Measurements from ENCODE around the gene TRPM8.
"Not testable (repeated sequence)": the region's sequence is repeated elsewhere in the genome, so short reads cannot be mapped to it uniquely, and the experiment has no call there.

Gene TRPM8

DNA sequence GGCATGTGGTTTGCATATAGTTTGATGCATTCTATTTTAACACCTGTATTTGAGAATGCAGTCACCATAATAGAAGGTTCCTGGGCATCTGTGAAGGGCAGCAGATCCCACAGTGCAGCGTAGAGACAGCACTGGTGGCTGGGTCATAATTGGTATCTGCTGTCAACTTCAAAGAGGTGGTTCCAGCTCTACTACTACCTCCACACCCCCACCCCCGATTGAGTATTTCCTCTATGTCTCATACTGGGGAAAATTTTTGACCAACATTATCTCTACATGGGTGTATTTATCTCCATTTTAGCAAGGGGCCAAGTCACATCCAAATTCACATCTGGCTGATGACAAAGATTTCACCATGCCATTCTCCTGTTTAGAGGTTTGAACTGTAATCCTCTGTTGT lies 43.0 kb downstream of the TRPM8 start:
- H3K9me3 ChIP-seq (ENCODE audit: control insufficient read depth, insufficient read depth, low read length): no peaks in the 10 kb centered on the region
- no peak overlapping the region for H3K9ac ChIP-seq (ENCODE audit: low read depth, low read length)
- H3K4me1 ChIP-seq (ENCODE audit: control insufficient read depth, insufficient read depth, low read length): no peaks in the 10 kb centered on the region
- H3K36me3 ChIP-seq (ENCODE audit: control insufficient read depth, insufficient read depth, low read length): no peaks in the 10 kb centered on the region
- no peaks in the 10 kb centered on the region for H3K27me3 ChIP-seq (ENCODE audit: control insufficient read depth, insufficient read depth, low read length)
- H3K4me3 ChIP-seq (ENCODE audit: low read depth, low read length): no peak overlapping the region
- H3K27ac ChIP-seq (ENCODE audit: low read depth, low read length): no peak overlapping the region

DNA sequence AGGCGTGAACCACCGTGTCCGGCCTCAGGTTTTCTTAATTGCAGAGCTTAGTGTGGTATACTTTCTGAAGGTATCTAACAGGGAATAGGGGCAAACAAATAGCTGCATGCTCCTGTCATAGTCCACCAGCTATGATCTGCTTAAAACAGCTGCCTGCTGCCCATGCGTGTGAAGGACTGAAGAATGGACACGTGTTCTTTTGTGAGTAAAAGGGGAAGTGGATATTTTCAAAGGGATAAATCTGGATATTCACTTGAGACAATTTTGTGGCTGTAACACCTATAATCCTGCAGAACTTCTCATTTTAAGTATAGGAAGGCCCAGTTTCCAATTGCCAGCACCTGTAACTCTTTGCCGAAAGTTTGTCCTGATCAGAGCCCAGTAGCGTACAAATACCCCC lies 44.7 kb downstream of the TRPM8 start:
- H3K9me3 ChIP-seq (ENCODE audit: control insufficient read depth, insufficient read depth, low read length): no peaks in the 10 kb centered on the region
- H3K4me1 ChIP-seq (ENCODE audit: control insufficient read depth, insufficient read depth, low read length): no peaks in the 10 kb centered on the region
- H3K27me3 ChIP-seq (ENCODE audit: control insufficient read depth, insufficient read depth, low read length): no peaks in the 10 kb centered on the region
- no peak overlapping the region for H3K4me3 ChIP-seq (ENCODE audit: low read depth, low read length)
- no peak overlapping the region for H3K27ac ChIP-seq (ENCODE audit: low read depth, low read length)
- H3K36me3 ChIP-seq (ENCODE audit: control insufficient read depth, insufficient read depth, low read length): no peaks in the 10 kb centered on the region
- H3K9ac ChIP-seq (ENCODE audit: low read depth, low read length): no peak overlapping the region

- Histone ChIP-seq H3K27ac (ENCODE audit: low read depth, low read length) (no peak overlapping the region), H3K4me3 (ENCODE audit: low read depth, low read length) (no peak overlapping the region), H3K9me3 (ENCODE audit: control insufficient read depth, insufficient read depth, low read length) (no peaks in the 10 kb centered on the region), H3K9ac (ENCODE audit: low read depth, low read length) (no peak overlapping the region), H3K36me3 (ENCODE audit: control insufficient read depth, insufficient read depth, low read length) (no peaks in the 10 kb centered on the region), H3K27me3 (ENCODE audit: control insufficient read depth, insufficient read depth, low read length) (no peaks in the 10 kb centered on the region), H3K4me1 (ENCODE audit: control insufficient read depth, insufficient read depth, low read length) (no peaks in the 10 kb centered on the region)
Measured at GRCh38 chr2:233964581-233964980, 47.4 kb downstream of the TRPM8 start.

DNA sequence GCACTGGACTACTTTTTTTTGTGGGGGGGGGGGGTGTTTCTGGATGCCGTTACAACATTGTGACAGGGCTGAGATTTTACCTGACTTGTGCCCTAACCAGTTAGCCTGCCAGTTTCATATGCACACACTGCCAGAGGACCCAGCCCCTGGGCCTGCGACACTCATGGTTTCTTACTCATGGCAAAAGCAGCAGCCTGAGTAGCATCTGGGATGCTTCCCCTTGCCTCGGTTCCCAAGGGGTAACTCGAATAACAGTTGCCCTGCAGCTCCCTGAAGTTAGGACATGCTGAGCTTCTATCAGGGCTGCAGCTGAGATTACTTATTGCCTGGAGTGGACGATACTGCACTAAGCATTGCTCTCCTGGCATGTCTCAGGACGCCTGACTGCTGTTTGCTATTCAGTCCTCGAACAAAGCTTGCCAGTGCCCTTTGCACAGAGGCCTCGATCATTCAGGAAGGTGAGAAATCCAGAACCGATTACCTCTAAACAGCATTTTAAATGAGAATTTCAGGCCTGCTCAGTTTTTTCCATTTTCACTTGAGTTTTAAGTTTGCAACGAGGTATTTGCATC lies 47.9 kb downstream of the TRPM8 start:
- H3K4me3 ChIP-seq (ENCODE audit: low read depth, low read length): no peak overlapping the region
- no peaks in the 10 kb centered on the region for H3K9me3 ChIP-seq (ENCODE audit: control insufficient read depth, insufficient read depth, low read length)
- H3K27me3 ChIP-seq (ENCODE audit: control insufficient read depth, insufficient read depth, low read length): no peaks in the 10 kb centered on the region
- H3K27ac ChIP-seq (ENCODE audit: low read depth, low read length): no peak overlapping the region
- no peaks in the 10 kb centered on the region for H3K36me3 ChIP-seq (ENCODE audit: control insufficient read depth, insufficient read depth, low read length)
- H3K4me1 ChIP-seq (ENCODE audit: control insufficient read depth, insufficient read depth, low read length): no peaks in the 10 kb centered on the region
- no peak overlapping the region for H3K9ac ChIP-seq (ENCODE audit: low read depth, low read length)

DNA sequence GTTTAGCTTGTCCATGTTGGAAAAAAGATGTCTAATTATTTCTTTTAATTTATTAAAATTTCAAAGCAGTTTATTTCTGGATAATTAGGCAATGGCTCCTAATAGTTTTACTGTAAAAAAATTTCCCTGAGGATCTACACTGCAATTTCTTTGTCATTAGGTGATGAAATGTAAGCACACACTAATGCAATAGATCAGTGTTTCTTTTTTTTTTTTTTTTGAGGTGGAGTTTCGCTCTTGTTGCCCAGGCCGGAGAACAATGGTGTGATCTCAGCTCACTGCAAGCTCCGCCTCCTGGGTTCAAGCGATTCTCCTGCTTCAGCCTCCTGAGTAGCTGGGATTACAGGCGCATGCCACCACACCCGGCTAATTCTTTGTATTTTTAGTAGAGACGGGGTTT lies 48.5 kb downstream of the TRPM8 start:
- H3K4me1 ChIP-seq (ENCODE audit: control insufficient read depth, insufficient read depth, low read length); H3K4me3 ChIP-seq (ENCODE audit: low read depth, low read length); H3K9ac ChIP-seq (ENCODE audit: low read depth, low read length); H3K27me3 ChIP-seq (ENCODE audit: control insufficient read depth, insufficient read depth, low read length); H3K9me3 ChIP-seq (ENCODE audit: control insufficient read depth, insufficient read depth, low read length); H3K36me3 ChIP-seq (ENCODE audit: control insufficient read depth, insufficient read depth, low read length); H3K27ac ChIP-seq (ENCODE audit: low read depth, low read length): not testable (repeated sequence)

- Histone ChIP-seq H3K27me3 (ENCODE audit: control insufficient read depth, insufficient read depth, low read length) (no peaks in the 10 kb centered on the region), H3K4me3 (ENCODE audit: low read depth, low read length) (no peak overlapping the region), H3K36me3 (ENCODE audit: control insufficient read depth, insufficient read depth, low read length) (no peaks in the 10 kb centered on the region), H3K9ac (ENCODE audit: low read depth, low read length) (no peak overlapping the region), H3K4me1 (ENCODE audit: control insufficient read depth, insufficient read depth, low read length) (no peaks in the 10 kb centered on the region), H3K27ac (ENCODE audit: low read depth, low read length) (no peak overlapping the region), H3K9me3 (ENCODE audit: control insufficient read depth, insufficient read depth, low read length) (no peaks in the 10 kb centered on the region)
Measured at GRCh38 chr2:233966388-233966787, 49.2 kb downstream of the TRPM8 start.

DNA sequence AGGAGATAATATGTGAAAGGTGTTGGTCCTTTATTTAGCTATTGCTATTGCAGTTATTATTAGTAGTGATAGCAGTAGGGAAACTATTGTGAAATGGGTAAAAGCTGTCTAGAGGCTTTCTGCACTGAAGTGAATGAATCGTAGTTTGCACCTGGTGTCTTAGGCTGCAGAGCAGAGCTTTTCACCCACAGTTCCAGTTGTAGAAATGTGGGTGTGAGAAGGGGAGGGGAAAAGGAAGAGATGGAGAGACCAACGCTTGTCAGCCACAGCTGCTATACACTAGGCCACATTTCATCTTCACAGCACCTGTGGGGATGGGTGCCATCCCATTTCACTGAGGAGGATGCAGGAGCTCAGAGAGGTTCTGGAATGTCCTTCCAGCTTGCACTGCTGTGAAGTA lies 50.0 kb downstream of the TRPM8 start:
- Histone ChIP-seq H3K27ac (ENCODE audit: low read depth, low read length) (no peak overlapping the region), H3K4me1 (ENCODE audit: control insufficient read depth, insufficient read depth, low read length) (no peaks in the 10 kb centered on the region), H3K9me3 (ENCODE audit: control insufficient read depth, insufficient read depth, low read length) (no peaks in the 10 kb centered on the region), H3K9ac (ENCODE audit: low read depth, low read length) (no peak overlapping the region), H3K27me3 (ENCODE audit: control insufficient read depth, insufficient read depth, low read length) (no peaks in the 10 kb centered on the region), H3K36me3 (ENCODE audit: control insufficient read depth, insufficient read depth, low read length) (no peaks in the 10 kb centered on the region), H3K4me3 (ENCODE audit: low read depth, low read length) (no peak overlapping the region)

DNA sequence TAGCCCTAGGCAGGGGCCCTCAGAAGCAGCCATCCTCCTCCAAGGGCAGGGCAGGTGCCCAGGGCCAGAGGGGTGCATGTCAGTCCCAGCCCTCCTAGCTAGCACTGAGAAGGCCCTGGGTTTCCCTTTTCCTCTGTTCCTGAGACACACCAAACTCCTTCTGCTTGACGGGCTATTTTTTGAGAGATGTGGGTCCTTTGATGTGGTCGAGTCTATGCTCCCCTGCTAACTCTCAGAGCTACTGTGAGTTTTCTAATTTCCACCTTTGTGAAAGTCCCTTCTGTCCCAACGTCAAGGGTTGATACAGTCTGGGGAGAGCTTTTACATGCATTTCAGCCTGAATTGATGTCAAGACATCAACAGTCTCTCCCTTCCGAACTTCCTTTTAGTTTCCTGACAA lies 51.4 kb downstream of the TRPM8 start:
- Histone ChIP-seq H3K27me3 (ENCODE audit: control insufficient read depth, insufficient read depth, low read length) (no peaks in the 10 kb centered on the region), H3K36me3 (ENCODE audit: control insufficient read depth, insufficient read depth, low read length) (no peaks in the 10 kb centered on the region), H3K27ac (ENCODE audit: low read depth, low read length) (no peak overlapping the region), H3K9ac (ENCODE audit: low read depth, low read length) (no peak overlapping the region), H3K4me3 (ENCODE audit: low read depth, low read length) (no peak overlapping the region), H3K9me3 (ENCODE audit: control insufficient read depth, insufficient read depth, low read length) (no peaks in the 10 kb centered on the region), H3K4me1 (ENCODE audit: control insufficient read depth, insufficient read depth, low read length) (no peaks in the 10 kb centered on the region)

- not testable (repeated sequence) for H3K9me3 ChIP-seq (ENCODE audit: control insufficient read depth, insufficient read depth, low read length); H3K9ac ChIP-seq (ENCODE audit: low read depth, low read length); H3K27me3 ChIP-seq (ENCODE audit: control insufficient read depth, insufficient read depth, low read length); H3K36me3 ChIP-seq (ENCODE audit: control insufficient read depth, insufficient read depth, low read length); H3K27ac ChIP-seq (ENCODE audit: low read depth, low read length); H3K4me3 ChIP-seq (ENCODE audit: low read depth, low read length); H3K4me1 ChIP-seq (ENCODE audit: control insufficient read depth, insufficient read depth, low read length)
Measured at GRCh38 chr2:233972460-233972859, 55.3 kb downstream of the TRPM8 start.

DNA sequence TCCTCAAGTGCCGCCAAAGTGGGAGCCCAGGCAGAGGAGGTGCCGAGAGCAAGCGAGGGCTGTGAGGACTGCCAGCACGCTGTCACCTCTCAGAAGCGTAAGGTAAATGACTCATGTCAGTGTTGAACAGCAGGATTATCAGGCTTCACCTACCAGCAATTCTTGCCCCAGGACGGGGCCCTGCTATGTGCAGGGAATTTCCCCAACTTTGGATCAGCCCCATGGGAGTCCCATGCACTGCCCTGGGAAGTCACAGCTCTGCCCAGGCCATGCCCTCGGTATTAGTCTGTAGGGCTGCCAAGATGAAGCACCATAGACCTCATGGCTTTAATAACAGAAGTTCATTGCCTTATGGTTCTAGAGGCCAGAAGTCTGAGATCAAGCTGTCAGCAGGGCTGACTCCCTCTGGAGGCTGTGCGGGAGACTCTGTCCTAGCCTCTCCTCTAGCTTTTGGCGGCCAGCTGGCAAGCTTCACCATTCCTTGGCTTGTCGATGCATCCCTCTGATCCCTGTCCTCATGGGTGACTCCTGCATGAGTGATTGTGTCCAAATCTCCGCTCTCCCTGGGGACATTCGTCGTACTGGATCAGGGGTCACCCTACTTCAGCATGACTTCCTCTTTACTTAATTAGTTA lies 55.9 kb downstream of the TRPM8 start:
- no peak overlapping the region for H3K27ac ChIP-seq (ENCODE audit: low read depth, low read length)
- no peak overlapping the region for H3K4me3 ChIP-seq (ENCODE audit: low read depth, low read length)
- no peaks in the 10 kb centered on the region for H3K36me3 ChIP-seq (ENCODE audit: control insufficient read depth, insufficient read depth, low read length)
- no peaks in the 10 kb centered on the region for H3K9me3 ChIP-seq (ENCODE audit: control insufficient read depth, insufficient read depth, low read length)
- H3K27me3 ChIP-seq (ENCODE audit: control insufficient read depth, insufficient read depth, low read length): no peaks in the 10 kb centered on the region
- no peaks in the 10 kb centered on the region for H3K4me1 ChIP-seq (ENCODE audit: control insufficient read depth, insufficient read depth, low read length)
- H3K9ac ChIP-seq (ENCODE audit: low read depth, low read length): no peak overlapping the region

- Histone ChIP-seq H3K36me3 (ENCODE audit: control insufficient read depth, insufficient read depth, low read length) (no peaks in the 10 kb centered on the region), H3K9me3 (ENCODE audit: control insufficient read depth, insufficient read depth, low read length) (no peaks in the 10 kb centered on the region), H3K4me1 (ENCODE audit: control insufficient read depth, insufficient read depth, low read length) (no peaks in the 10 kb centered on the region), H3K27ac (ENCODE audit: low read depth, low read length) (no peak overlapping the region), H3K27me3 (ENCODE audit: control insufficient read depth, insufficient read depth, low read length) (no peaks in the 10 kb centered on the region), H3K9ac (ENCODE audit: low read depth, low read length) (no peak overlapping the region), H3K4me3 (ENCODE audit: low read depth, low read length) (no peak overlapping the region)
Measured at GRCh38 chr2:233973786-233974185, 56.6 kb downstream of the TRPM8 start.

Data from HUES48 (cell line).